SK-N-SH (cell line): ENCODE measurements around the gene KCNA10. TPM values are rescaled to one million over a fixed set of nuclear protein-coding genes. Genes with fewer than 3 reads are reported as not detected.

Source experiments
- CTCF ChIA-PET: fragments of 300-600, 350-600 bp; formaldehyde crosslinking; extraction: SDS; loops from one replicate; lab custom pipeline; 2021; lab: Yijun Ruan, JAX
- POLR2A ChIA-PET: fragments of 350-600 bp; sonication (Branson Sonifier 250); formaldehyde crosslinking; extraction: SDS; loops from one replicate; lab custom pipeline; 2020; ENCODE audit warnings: antibody characterized with exemption, inconsistent platforms; lab: Yijun Ruan, JAX
- DNase-seq: peaks from one replicate; pipeline ENCODE4 v3.0.0; 2012
- H2AFZ ChIP-seq: fragments of 200-600 bp; sonication (generic); 2 replicates; pipeline ENCODE4 v1.8.1; 2016; ENCODE audit warnings: antibody characterized with exemption, mild to moderate bottlenecking, low read depth
- H3F3A ChIP-seq: fragments of 200-600 bp; sonication (generic); replicated peaks from 2 replicates; pipeline ENCODE3; 2016; ENCODE audit warnings: antibody characterized with exemption, mild to moderate bottlenecking; ENCODE audit not compliant: insufficient read depth
- H3K27ac ChIP-seq, 2 experiments: fragments of 200-500 bp in 1 of 2; fragments of 200-600 bp in 1 of 2; sonication (Bioruptor generic) in 1 of 2; sonication (generic), shearing (Covaris generic) in 1 of 2; 2 replicates each; pipeline versions ENCODE4 v1.5.1 to v1.6.1; 2014 to 2016; ENCODE audit warnings: low read depth in 2 of 2, inconsistent platforms in 1 of 2, low read length in 1 of 2, mild to moderate bottlenecking in 1 of 2, mixed read lengths in 1 of 2
- H3K27me3 ChIP-seq: fragments of 200-600 bp; sonication (generic), shearing (Covaris generic); 2 replicates; pipeline ENCODE4 v1.6.1; 2016; ENCODE audit warnings: mixed run types; ENCODE audit not compliant: insufficient read depth
- H3K36me3 ChIP-seq, 2 experiments: fragments of 200-500 bp in 1 of 2; fragments of 200-600 bp in 1 of 2; sonication (Bioruptor generic) in 1 of 2; sonication (generic) in 1 of 2; replicated peaks in 1 of 2; 2 replicates each; pipeline versions ENCODE3 to v1.5.1; 2014 to 2016; ENCODE audit warnings: low read length in 1 of 2, mild to moderate bottlenecking in 1 of 2; ENCODE audit not compliant: insufficient read depth in 2 of 2, control insufficient read depth in 1 of 2
- H3K4me1 ChIP-seq, 2 experiments: fragments of 200-500 bp in 1 of 2; fragments of 200-600 bp in 1 of 2; sonication (Bioruptor generic) in 1 of 2; sonication (generic), shearing (Covaris generic) in 1 of 2; 2 replicates each; pipeline versions ENCODE4 v1.5.1 to v1.6.1; 2014 to 2016; ENCODE audit warnings: low read depth in 1 of 2, low read length in 1 of 2, mixed run types in 1 of 2; ENCODE audit not compliant: insufficient read depth in 2 of 2, control insufficient read depth in 1 of 2
- H3K4me2 ChIP-seq: fragments of 200-600 bp; sonication (generic), shearing (Covaris generic); 2 replicates; pipeline ENCODE4 v1.6.1; 2017; ENCODE audit warnings: mixed run types
- H3K4me3 ChIP-seq, 2 experiments: fragments of 200-500 bp in 1 of 2; fragments of 200-600 bp in 1 of 2; sonication (Bioruptor generic) in 1 of 2; sonication (generic), shearing (Covaris generic) in 1 of 2; 2 replicates each; pipeline versions ENCODE4 v1.5.1 to v1.8.1; 2014 to 2016; ENCODE audit warnings: low read depth in 2 of 2, inconsistent platforms in 1 of 2, low read length in 1 of 2, mild to moderate bottlenecking in 1 of 2, mixed read lengths in 1 of 2, moderate library complexity in 1 of 2
- H3K79me2 ChIP-seq: fragments of 200-600 bp; sonication (generic); 2 replicates; pipeline ENCODE4 v1.8.1; 2017; ENCODE audit warnings: mild to moderate bottlenecking; ENCODE audit not compliant: insufficient read depth
- H3K9ac ChIP-seq: fragments of 200-600 bp; sonication (generic); 2 replicates; pipeline ENCODE4 v1.6.1; 2017; ENCODE audit warnings: mixed run types
- H3K9me2 ChIP-seq: fragments of 200-600 bp; sonication (generic); 2 replicates; pipeline ENCODE4 v1.6.1; 2017; ENCODE audit warnings: mixed run types
- H3K9me3 ChIP-seq: fragments of 200-600 bp; sonication (generic); 2 replicates; pipeline ENCODE4 v1.6.1; 2017; ENCODE audit warnings: mixed run types, mild to moderate bottlenecking, moderate library complexity
- H4K20me1 ChIP-seq: fragments of 200-600 bp; sonication (generic); 2 replicates; pipeline ENCODE4 v1.6.1; 2017; ENCODE audit warnings: mild to moderate bottlenecking, mixed run types; ENCODE audit not compliant: insufficient read depth
- CHD2 ChIP-seq: fragments of 150-350 bp; IDR thresholded peaks from 2 replicates; pipeline ENCODE4 v1.6.1; 2018; ENCODE audit warnings: low read length; ENCODE audit not compliant: partially characterized antibody
- ELF1 ChIP-seq: IDR thresholded peaks from 2 replicates; pipeline ENCODE4 v1.4.0; 2012
- EP300 ChIP-seq, 2 experiments: IDR thresholded peaks; 2 replicates each; pipeline versions ENCODE4 v1.4.0 to v1.6.1; 2012; ENCODE audit warnings: borderline replicate concordance in 1 of 2, low read depth in 1 of 2, low read length in 1 of 2
- FOSL2 ChIP-seq: IDR thresholded peaks from 2 replicates; pipeline ENCODE4 v1.4.0; 2012; ENCODE audit warnings: low read depth, mild to moderate bottlenecking, moderate library complexity, borderline replicate concordance
- FOXM1 ChIP-seq: IDR thresholded peaks from 2 replicates; pipeline ENCODE4 v1.4.0; 2012; ENCODE audit warnings: low read depth, mild to moderate bottlenecking
- GATA2 ChIP-seq: sonication (generic); formaldehyde crosslinking; IDR thresholded peaks from 2 replicates; pipeline ENCODE4 v1.5.0; 2020; ENCODE audit warnings: mild to moderate bottlenecking, missing genetic modification reagents
- IRF3 ChIP-seq: fragments of 150-350 bp; IDR thresholded peaks from 2 replicates; pipeline ENCODE4 v1.6.1; 2016; ENCODE audit warnings: mild to moderate bottlenecking, low read depth, low read length
- RAD21 ChIP-seq: IDR thresholded peaks from 2 replicates; pipeline ENCODE4 v1.6.1; 2012; ENCODE audit warnings: mild to moderate bottlenecking, low read length
- REST ChIP-seq: IDR thresholded peaks from 2 replicates; pipeline ENCODE4 v1.6.1; 2012; ENCODE audit warnings: mild to moderate bottlenecking, low read depth, low read length, moderate library complexity
- SMC3 ChIP-seq: IDR thresholded peaks from 2 replicates; pipeline ENCODE4 v1.6.1; 2012; ENCODE audit warnings: low read depth, low read length, improper control_type of control experiment
- YY1 ChIP-seq: IDR thresholded peaks from 2 replicates; pipeline ENCODE4 v1.4.0; 2012; ENCODE audit warnings: low read depth, mild to moderate bottlenecking
- WGBS: methylation state at CpG from one replicate; pipeline ENCODE4 v1.1.6; 2017; ENCODE audit warnings: low lambda C conversion rate; 5-methylcytosine and 5-hydroxymethylcytosine counted together
- polyA plus RNA-seq, 3 experiments: library from polyadenylated mRNA; depleted of rRNA; stranded (reverse); fragments of >200 nt; gene quantifications; 2 replicates each; pipeline ENCODE4 v1.2.3, GENCODE V29; 2012
- TF ChIP-seq, protein P1 (sequence below): fragments of 200-600 bp; sonication (generic); IDR thresholded peaks from 2 replicates; pipeline ENCODE4 v1.6.1; 2017; ENCODE audit warnings: antibody characterized with exemption, mild to moderate bottlenecking, moderate library complexity

The KCNA10 gene
- polyA plus RNA-seq, 1 of the 3 experiments (the other 2 are of a cell fraction): not detected

GRCh38 chr1:110525249-110525595 is 6.2 kb upstream of the KCNA10 start (continued):
- TF ChIP-seq REST (no peak), IRF3 (no peak), GATA2 (CRISPR knock-in tag) (no peak), EP300 (IDR thresholded peaks at IDR 0.05; ENCODE audit: borderline replicate concordance in 1 of 2, low read depth in 1 of 2, low read length in 1 of 2) (no peak), SMC3 (no peak), ELF1 (no peak), FOXM1 (no peak)
- TF ChIP-seq, protein P1, sequence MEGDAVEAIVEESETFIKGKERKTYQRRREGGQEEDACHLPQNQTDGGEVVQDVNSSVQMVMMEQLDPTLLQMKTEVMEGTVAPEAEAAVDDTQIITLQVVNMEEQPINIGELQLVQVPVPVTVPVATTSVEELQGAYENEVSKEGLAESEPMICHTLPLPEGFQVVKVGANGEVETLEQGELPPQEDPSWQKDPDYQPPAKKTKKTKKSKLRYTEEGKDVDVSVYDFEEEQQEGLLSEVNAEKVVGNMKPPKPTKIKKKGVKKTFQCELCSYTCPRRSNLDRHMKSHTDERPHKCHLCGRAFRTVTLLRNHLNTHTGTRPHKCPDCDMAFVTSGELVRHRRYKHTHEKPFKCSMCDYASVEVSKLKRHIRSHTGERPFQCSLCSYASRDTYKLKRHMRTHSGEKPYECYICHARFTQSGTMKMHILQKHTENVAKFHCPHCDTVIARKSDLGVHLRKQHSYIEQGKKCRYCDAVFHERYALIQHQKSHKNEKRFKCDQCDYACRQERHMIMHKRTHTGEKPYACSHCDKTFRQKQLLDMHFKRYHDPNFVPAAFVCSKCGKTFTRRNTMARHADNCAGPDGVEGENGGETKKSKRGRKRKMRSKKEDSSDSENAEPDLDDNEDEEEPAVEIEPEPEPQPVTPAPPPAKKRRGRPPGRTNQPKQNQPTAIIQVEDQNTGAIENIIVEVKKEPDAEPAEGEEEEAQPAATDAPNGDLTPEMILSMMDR: no peak

- no peak for TF ChIP-seq YY1
- TF ChIP-seq RAD21: peak; percentile 90
- TF ChIP-seq, protein P1: peak; percentile 65
- peak; percentile 78 for TF ChIP-seq SMC3
- TF ChIP-seq CHD2: peak; percentile 12
- TF ChIP-seq FOSL2: no peak
- Histone ChIP-seq H3K4me2 (no peak overlapping the region), H3K27ac (no peak overlapping the region), H3K27me3 (no peaks in the 10 kb centered on the region; the same call in 1 of the 2 replicates), H3K4me1 (no peaks in the 10 kb centered on the region; a peak in 1 of 4 replicates), H3K9me2 (no peaks in the 10 kb centered on the region), H3K9me3 (no peaks in the 10 kb centered on the region), H2AFZ (no peak overlapping the region), H3F3A (no peaks in the 10 kb centered on the region), H4K20me1 (no peaks in the 10 kb centered on the region), H3K9ac (no peak overlapping the region), H3K36me3 (no peaks in the 10 kb centered on the region), H3K79me2 (no peaks in the 10 kb centered on the region), H3K4me3 (no peak overlapping the region; a peak in 1 of 4 replicates)
- POLR2A ChIA-PET: no interaction called here
- WGBS: 34% methylated on average over 18 of the region's 20 CpGs
- CTCF ChIA-PET: interaction anchor here (0.6 to 12.5 kb wide), 53 partner anchors 9 to 468 kb away, joined by 3 to 242 read pairs (median 4); partner anchors contain the start of gene KCNA2
- DNase-seq: peak; percentile 80
Measured at GRCh38 chr1:110524311-110525248, 5.6 kb upstream of the KCNA10 start.
